SIG-M5 (cell line): Measurements from ENCODE around the gene COL4A3.

ENCODE experiments used
- DNase-seq: peaks from one replicate; lab custom pipeline; 2025; lab: John Stamatoyannopoulos, UW

The COL4A3 gene

GRCh38 chr2:227340106-227340505 lies 175.7 kb downstream of the COL4A3 start:
- DNase-seq, result no peak

- no peak for DNase-seq
These were observed 177.1 kb downstream of the COL4A3 start for GRCh38 chr2:227341553-227341952.

GRCh38 chr2:227344231-227344630 lies 179.8 kb downstream of the COL4A3 start:
- DNase-seq, result no peak

GRCh38 chr2:227347117-227347516 lies 182.7 kb downstream of the COL4A3 start:
- no peak for DNase-seq

GRCh38 chr2:227348324-227348723 lies 183.9 kb downstream of the COL4A3 start:
- no peak for DNase-seq

- DNase-seq, result no peak
These were observed 185.7 kb downstream of the COL4A3 start for GRCh38 chr2:227349989-227350612.

- no peak for DNase-seq
These were observed 187.2 kb downstream of the COL4A3 start for GRCh38 chr2:227351639-227352038.

- DNase-seq, result no peak
These were observed 195.9 kb downstream of the COL4A3 start for GRCh38 chr2:227360351-227360750.

GRCh38 chr2:227363756-227364155 lies 199.3 kb downstream of the COL4A3 start:
- no peak for DNase-seq
